OCI-M1 (cell line): ENCODE results near the gene ARMC8.
"Not testable (repeated sequence)": the region's sequence is repeated elsewhere in the genome, so short reads cannot be mapped to it uniquely, and the experiment has no call there.

Experiments
- DNase-seq: peaks from one replicate; lab custom pipeline; 2025; lab: John Stamatoyannopoulos, UW

The ARMC8 gene

DNA sequence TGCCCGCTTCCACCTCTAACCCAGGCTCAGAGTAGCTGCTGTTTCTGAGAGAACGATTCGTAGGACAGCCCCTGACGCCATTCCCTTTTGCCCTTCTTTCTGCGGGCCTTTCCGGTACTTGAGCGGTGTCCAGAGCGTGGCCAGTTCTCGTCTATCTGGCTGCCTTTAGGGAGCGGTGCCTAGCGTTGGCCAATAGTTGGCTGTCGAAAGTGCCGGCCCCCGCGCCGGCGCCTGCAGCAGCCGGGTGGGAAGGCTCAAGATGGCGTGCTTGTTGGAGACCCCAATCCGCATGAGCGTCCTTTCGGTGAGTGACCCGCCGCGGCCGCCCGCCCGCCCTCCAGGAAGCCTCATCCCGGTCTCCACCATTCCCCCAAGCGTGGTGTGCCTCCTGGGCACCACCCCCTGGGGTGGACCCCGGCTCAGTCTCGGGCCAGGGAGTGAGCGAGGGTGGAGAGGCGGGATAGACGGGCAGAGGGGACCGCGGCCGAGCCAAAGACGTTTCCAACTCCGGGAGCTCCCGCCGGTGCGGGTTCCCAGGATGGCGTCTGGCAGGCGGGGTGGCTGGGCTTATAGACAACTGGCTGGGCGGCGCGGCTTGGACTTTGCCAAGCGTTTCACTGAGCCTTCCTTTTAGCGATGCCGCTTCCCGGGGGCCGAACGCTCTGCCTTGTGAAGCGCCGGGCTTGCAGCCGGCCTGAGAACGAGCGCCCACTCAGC lies at the start of gene ARMC8:
Gene ARMC8, plus strand, starts transcription at position 6 of the 717 bp plus-strand sequence. Its CDS starts 254 bp downstream, at position 260.
- DNase-seq, result peak; percentile 70

DNA sequence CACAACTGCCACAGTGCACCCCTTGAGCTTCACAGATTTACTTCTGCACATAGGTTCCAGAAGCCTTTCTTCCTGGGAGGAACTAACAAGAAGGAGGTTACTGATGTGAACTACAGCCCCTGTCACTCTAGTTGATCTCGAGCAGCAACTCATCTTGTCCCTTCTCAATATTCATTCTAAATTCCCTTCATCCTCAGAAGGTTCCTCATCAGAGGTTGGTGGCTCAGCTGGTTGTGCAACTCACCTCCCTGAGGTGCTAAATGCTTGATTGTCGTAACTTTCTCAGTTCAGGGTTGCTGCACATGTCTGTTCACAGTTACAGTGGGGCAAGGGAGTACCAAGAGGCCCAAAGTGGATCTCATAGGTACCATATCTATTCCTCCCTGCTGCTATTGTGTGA lies 49.2 kb upstream of the ARMC8 start:
- no peak for DNase-seq

DNA sequence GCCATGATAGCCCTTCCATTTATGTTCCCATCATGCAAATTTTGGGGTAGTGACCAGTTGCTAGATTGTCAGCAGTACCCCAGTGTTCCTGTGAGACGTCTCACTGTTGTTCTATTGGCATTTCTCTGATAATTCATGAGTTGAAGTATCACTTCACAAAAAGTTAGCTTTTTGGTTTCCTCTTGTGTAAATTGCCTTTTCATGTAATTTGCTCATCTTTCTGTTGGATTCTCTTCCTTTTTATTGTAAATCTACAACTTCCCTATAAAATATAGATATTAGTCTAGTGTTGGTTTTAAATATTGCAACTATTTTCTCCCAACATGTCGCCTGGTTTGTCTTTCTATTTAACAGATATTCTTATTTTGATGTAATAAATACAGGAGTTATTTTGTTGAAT lies 47.4 kb upstream of the ARMC8 start:
- no peak for DNase-seq

GRCh38 chr3:138140940-138141339 lies 46.2 kb upstream of the ARMC8 start:
- DNase-seq, result no peak

DNA sequence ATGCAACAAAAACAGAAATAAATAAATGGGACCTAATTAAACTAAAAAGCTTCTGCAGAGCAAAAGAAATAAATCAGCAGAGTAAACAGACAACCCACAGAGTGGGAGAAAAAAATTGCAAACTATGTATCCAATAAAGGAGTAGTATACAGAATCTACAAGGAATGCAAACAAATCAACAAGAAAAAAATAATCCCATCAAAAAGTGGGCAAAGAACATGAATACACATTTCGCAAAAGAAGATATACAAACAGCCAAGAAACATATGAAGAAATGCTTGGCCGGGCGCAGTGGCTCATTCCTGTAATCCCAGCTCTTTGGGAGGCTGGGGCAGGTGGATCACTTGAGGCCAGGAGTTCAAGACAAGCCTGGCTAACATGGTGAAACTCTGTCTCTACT lies 44.9 kb upstream of the ARMC8 start:
- DNase-seq, result not testable (repeated sequence)

- peak; percentile 11 for DNase-seq
Observed at GRCh38 chr3:138148503-138148902, 38.6 kb upstream of the ARMC8 start.

DNA sequence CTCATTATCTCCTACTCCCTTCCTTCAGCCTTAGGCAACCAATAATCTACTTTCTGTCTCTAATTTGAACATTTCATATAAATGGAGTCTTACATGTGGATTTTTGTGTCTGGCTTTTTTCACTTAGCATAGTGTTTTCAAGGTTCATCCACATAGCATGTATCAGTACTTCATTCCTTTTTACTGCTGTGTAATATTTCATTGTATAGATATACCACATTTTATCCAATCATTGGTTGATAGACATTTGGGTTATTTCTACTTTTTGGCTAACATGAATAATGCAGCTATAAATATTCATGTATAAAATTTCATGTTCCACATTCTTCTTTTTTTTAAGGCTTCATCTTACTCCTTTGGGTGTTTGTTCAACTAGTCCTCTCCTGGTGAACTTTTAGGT lies 32.6 kb upstream of the ARMC8 start:
- no peak for DNase-seq

- DNase-seq, result no peak
Observed at GRCh38 chr3:138157743-138158142, 29.4 kb upstream of the ARMC8 start.

DNA sequence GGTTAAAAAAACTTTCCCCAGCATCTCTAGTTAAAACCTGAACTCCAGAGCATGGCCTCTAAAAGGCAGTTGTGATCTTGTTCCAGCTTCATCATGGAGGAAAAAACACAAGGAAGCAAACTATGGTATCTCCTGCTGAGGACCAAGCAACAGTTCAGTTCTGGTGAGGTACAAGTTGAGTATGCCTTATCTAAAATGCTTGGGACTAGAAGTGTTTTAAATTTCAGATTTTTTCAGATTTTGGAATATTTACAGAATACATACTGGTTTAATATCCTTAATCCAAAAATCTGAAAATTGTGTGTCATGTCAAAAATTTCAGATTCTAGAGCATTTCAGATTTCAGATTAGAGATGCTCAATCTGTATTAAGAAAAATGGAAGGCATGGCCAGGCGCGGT lies 22.0 kb upstream of the ARMC8 start:
- no peak for DNase-seq

DNA sequence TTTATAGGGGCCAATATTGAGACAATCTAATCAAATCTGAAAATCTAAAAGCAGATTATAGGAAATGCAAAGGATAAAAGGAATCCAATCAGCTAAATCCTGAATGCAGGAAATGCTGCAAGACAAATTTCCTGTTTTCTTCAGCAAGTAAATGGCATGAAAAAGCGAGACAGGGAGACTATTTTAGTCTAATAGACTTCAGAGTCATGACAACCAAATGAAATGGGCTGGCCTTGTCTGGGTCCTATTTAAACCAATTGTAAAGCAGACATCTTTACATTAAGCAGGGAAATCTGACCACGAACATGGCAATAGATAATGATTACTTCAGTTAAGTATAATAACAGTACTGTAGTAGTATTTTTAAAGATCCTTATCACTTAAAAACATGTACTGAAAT lies 14.5 kb upstream of the ARMC8 start:
- no peak for DNase-seq

GRCh38 chr3:138173769-138174420 lies 13.2 kb upstream of the ARMC8 start:
- no peak for DNase-seq

DNA sequence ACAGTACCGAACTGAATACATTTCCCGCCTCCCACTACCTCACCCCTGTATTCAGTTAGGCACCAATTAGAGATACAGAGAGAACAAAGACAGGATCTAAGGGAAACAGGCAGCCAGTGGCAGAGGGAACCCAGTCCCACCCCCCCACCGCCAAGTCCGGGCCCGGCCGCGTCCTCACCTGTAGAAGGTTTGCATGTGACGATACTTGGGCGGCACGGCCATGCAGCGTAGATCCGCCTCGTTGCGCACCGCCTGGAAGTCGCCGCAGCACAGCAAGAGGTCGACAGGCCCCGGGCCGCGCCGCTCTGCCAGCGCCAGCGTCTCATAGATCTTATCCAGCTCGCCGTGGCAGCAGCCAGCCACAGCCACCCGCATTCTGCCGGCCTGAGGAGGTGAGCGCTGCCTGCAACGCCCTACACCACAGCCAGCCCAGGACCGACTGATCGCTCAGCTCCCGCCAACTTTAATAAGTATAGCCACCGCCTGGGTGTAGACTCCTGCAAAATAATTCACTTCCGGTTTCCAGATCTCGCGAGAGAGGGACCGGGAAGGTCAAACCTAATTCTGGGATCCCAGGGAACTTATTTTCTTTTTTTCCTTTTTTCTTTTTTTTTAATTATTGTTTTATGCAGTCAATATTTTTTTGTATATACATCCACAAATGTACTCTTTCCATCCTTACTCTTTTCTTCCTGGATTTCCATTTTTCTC lies 12.5 kb upstream of the ARMC8 start, which contains the start of gene DBR1:
Gene DBR1, minus strand, starts transcription at position 501 of the 711 bp plus-strand sequence. Its CDS starts 126 bp downstream, at position 375.
- peak; percentile 92 for DNase-seq

DNA sequence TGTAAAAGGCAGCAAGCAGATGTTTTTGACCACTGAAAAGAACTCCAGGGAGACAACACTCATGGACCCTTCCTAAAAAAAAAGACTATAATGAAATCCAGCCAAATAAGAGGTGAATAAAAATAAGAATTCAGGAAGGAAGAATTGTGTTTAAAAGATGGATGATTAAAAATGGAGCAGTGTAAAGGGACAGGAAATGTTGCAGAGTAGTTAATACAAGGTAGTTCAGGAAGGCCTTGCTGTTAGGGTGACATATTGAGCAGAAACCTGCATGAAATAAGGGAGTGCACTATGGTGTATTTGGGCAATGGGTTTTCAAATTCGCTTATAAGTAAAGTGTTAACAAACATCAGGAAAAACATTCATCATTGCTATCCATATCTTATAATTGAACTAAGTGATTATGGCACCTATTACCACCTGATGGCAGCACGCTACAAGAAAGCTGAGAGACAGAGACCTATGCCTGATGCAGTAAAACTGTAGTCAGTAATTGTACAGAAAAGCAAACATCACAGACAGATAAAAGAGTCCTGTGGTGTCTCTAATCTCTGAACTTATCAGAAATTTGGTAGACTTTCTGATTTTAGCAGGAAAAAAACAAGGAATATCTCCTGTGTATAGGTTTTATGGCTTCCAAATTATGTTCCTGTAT lies 6.6 kb upstream of the ARMC8 start:
- peak; percentile 83 for DNase-seq

DNA sequence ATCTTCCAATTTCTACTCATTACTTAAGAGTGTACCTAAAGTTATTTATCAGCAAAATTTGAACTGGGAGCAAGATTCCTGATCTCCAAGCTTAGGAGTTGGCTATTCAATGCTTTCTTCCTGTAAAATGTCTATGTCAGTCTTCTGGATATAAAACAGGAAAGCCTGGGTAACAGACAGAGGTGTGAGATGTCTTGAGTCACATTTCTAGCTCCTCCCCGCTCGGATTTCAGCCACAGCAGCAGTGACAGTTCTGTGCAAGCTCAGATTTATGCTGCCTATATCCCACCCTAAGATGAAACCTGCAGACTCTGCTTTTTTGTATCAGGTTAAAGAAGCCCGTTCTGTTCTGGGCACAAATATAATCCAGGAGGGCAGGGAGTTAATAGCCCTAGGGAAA lies 2.1 kb upstream of the ARMC8 start:
- no peak for DNase-seq

GRCh38 chr3:138186221-138186620 lies 880 bp upstream of the ARMC8 start:
- peak; percentile 45 for DNase-seq

GRCh38 chr3:138186803-138187295 lies 252 bp upstream of the ARMC8 start:
- peak; percentile 95 for DNase-seq

DNA sequence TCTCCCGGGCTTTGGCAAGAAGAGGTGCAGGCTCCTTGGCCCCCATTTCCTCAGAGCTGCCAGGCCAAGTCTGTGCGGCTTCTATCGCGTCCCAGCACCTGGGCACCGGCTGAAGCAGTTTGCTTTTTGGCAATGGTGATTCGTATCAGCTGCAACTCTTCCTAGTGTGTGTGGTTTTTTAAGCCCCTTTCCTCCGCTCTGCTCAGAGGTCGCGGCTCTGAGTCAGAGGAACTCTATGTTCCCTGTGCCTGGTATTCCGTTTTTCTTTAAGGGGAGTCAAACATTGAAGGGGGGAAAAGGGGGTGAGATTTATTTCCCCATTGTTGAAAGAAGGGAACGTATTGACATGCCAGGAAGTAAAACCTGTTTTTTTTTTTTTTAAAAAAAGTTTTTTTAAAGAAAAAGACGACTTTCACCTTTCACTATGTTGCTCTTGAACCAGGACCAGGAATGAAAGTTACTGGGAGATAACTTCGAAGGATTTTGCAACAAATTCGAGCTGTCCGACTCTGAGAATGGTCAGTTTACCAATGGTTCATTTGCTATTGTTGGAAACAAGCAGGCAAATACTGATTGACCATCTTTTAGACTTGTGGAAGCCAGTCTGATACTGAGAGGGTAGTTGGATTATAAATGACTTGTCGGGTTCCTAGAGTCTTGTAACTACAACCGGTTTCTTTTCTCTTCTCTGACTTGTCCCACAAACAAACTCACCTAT lies 1.1 kb downstream of the ARMC8 start:
- DNase-seq, result peak; percentile 56

DNA sequence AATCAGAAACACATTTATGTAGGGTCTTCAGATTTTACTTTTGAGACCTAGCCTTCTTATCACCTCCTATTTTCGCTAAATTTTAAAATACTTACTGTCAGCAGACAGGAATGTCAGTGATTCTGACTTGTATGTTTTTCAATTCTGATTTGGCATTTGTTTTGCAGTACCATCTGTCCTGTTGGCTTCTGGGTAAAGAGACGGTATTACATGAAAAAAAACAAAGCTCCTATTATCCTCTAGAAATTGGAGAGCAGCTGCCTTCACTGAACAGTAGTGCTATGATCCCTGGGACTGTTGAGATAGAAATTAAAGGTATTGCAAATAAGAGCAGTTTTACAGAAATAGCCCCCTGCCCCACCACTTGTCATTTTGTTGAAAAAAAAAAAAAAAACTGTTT lies 8.4 kb downstream of the ARMC8 start:
- no peak for DNase-seq

- no peak for DNase-seq
Observed at GRCh38 chr3:138196023-138196422, 8.9 kb downstream of the ARMC8 start.

DNA sequence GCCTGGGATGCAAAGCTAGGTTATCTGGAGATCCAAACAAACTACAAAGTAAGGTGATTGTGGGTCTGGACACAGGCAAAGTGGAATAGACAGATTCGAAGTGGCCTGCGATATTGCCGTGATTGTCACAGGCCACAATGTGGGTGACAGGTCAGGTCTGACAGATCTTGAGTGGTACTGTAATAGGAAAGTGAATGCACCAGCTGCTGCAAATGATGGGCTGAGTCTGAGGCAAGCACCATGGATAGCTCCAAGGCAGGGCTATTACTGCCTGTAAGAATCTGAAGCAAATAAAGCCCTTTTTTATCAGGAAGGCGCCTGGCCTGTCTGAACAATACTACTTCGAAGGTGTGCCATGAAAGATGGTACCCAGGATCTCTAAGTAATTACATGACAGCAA lies 10.0 kb downstream of the ARMC8 start:
- DNase-seq, result peak; percentile 82

DNA sequence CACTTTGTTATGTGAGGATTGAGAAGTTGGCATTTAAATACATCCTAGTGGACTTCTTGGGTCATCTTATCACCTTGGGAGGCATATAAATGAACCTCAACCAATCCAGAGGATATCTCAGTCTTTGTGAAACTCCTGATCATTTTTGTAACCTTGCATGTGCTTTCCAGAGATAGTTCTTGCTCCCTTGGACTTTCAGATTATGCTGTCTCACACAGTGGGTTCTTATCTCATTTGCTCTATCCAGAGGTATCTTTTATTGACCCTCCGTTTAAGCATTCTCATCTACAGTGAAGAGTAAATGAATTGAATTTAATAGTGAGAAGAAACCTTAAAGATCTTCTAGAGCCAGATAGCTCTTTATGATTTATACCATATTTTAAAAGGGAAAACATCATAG lies 10.4 kb downstream of the ARMC8 start:
- DNase-seq, result peak; percentile 57

DNA sequence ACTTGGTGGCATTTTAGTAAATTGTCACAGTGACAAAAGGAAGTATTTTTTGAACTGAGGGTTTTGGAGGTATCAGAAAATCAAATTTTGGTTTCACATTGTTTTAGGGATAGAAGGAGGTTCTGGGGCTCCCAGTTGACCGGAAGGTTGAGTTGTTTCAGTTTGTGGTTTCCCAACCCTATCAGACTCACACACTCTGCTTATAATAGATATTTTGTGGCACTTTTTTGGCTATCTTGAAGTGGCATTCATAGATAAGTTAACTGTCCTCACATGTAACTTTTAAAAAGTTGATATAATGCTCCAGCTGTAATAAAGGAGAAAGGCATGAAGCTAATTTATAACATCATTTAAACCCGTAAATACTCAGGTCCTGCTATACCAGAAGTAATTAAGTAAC lies 12.8 kb downstream of the ARMC8 start:
- DNase-seq, result peak; percentile 97
